ENCODE results near the gene LZTS2.

Gene LZTS2

GRCh38 chr10:101041252-101041761 lies 41.7 kb downstream of the LZTS2 start:
- TF ChIP-seq TSHZ2 (CRISPR knock-in tag; IDR thresholded peaks at IDR 0.05) (no peak), ZNF565 (CRISPR knock-in tag; conservative IDR thresholded peaks at IDR 0.05; ENCODE audit: low read depth) (no peak), SNAI2 (CRISPR knock-in tag; IDR thresholded peaks at IDR 0.05) (no peak), RARB (CRISPR knock-in tag; IDR thresholded peaks at IDR 0.05) (no peak), PPARA (CRISPR knock-in tag; IDR thresholded peaks at IDR 0.05; ENCODE audit: borderline replicate concordance) (no peak), ZC3H10 (CRISPR knock-in tag; IDR thresholded peaks at IDR 0.05) (no peak), CSRNP3 (CRISPR knock-in tag; IDR thresholded peaks at IDR 0.05) (no peak), ZNF70 (CRISPR knock-in tag; IDR thresholded peaks at IDR 0.05) (no peak), ARNTL (CRISPR knock-in tag; IDR thresholded peaks at IDR 0.05; ENCODE audit: borderline replicate concordance, low read depth) (no peak), CSDC2 (CRISPR knock-in tag; IDR thresholded peaks at IDR 0.05) (no peak), CREB5 (CRISPR knock-in tag; IDR thresholded peaks at IDR 0.05; ENCODE audit: low read depth) (no peak), GLIS3 (CRISPR knock-in tag; IDR thresholded peaks at IDR 0.05) (no peak), ZFP3 (CRISPR knock-in tag; IDR thresholded peaks at IDR 0.05) (no peak), PATZ1 (CRISPR knock-in tag; IDR thresholded peaks at IDR 0.05; ENCODE audit: borderline replicate concordance) (no peak), ESRRG (CRISPR knock-in tag; IDR thresholded peaks at IDR 0.05) (no peak), TCF4 (CRISPR knock-in tag; IDR thresholded peaks at IDR 0.05; ENCODE audit: borderline replicate concordance) (no peak)
- peak; percentile 85 for ATAC-seq

- TF ChIP-seq RARB (CRISPR knock-in tag; IDR thresholded peaks at IDR 0.05) = no peak
- TF ChIP-seq ESRRG (CRISPR knock-in tag; IDR thresholded peaks at IDR 0.05) = no peak
- no peak for TF ChIP-seq CSDC2 (CRISPR knock-in tag; IDR thresholded peaks at IDR 0.05)
- no peak for TF ChIP-seq ZNF70 (CRISPR knock-in tag; IDR thresholded peaks at IDR 0.05)
- no peak for TF ChIP-seq ZFP30 (CRISPR knock-in tag; IDR thresholded peaks at IDR 0.05)
- no peak for TF ChIP-seq CSRNP3 (CRISPR knock-in tag; IDR thresholded peaks at IDR 0.05)
- no peak for TF ChIP-seq POU6F1 (CRISPR knock-in tag; IDR thresholded peaks at IDR 0.05; ENCODE audit: borderline replicate concordance, low read depth)
- TF ChIP-seq PPARA (CRISPR knock-in tag; IDR thresholded peaks at IDR 0.05; ENCODE audit: borderline replicate concordance) = no peak
- TF ChIP-seq TOX (CRISPR knock-in tag; IDR thresholded peaks at IDR 0.05; ENCODE audit: borderline replicate concordance) = no peak
- TF ChIP-seq TSHZ2 (CRISPR knock-in tag; IDR thresholded peaks at IDR 0.05) = no peak
- TF ChIP-seq TCF4 (CRISPR knock-in tag; IDR thresholded peaks at IDR 0.05; ENCODE audit: borderline replicate concordance) = no peak
- TF ChIP-seq PATZ1 (CRISPR knock-in tag; IDR thresholded peaks at IDR 0.05; ENCODE audit: borderline replicate concordance) = no peak
- TF ChIP-seq ZC3H10 (CRISPR knock-in tag; IDR thresholded peaks at IDR 0.05) = no peak
- no peak for TF ChIP-seq ZNF8 (CRISPR knock-in tag; IDR thresholded peaks at IDR 0.05)
- no peak for TF ChIP-seq GLIS3 (CRISPR knock-in tag; IDR thresholded peaks at IDR 0.05)
- no peak for TF ChIP-seq OSR1 (CRISPR knock-in tag; IDR thresholded peaks at IDR 0.05)
- TF ChIP-seq ZFP3 (CRISPR knock-in tag; IDR thresholded peaks at IDR 0.05) = no peak
- no peak for TF ChIP-seq ARNTL (CRISPR knock-in tag; IDR thresholded peaks at IDR 0.05; ENCODE audit: borderline replicate concordance, low read depth)
- no peak for TF ChIP-seq BACH2 (CRISPR knock-in tag; IDR thresholded peaks at IDR 0.05; ENCODE audit: borderline replicate concordance)
- TF ChIP-seq ZNF565 (CRISPR knock-in tag; conservative IDR thresholded peaks at IDR 0.05; ENCODE audit: low read depth) = no peak
- ATAC-seq = no peak
Observed at GRCh38 chr10:101042118-101042517, 42.5 kb downstream of the LZTS2 start.

Measured in SK-N-SH treated with all-trans-retinoic acid at 6 μM for 48 hours (cell line).